ENCODE measurements around the gene POLR2J2.
"Not testable (repeated sequence)": the region's sequence is repeated elsewhere in the genome, so short reads cannot be mapped to it uniquely, and the experiment has no call there.

DNA sequence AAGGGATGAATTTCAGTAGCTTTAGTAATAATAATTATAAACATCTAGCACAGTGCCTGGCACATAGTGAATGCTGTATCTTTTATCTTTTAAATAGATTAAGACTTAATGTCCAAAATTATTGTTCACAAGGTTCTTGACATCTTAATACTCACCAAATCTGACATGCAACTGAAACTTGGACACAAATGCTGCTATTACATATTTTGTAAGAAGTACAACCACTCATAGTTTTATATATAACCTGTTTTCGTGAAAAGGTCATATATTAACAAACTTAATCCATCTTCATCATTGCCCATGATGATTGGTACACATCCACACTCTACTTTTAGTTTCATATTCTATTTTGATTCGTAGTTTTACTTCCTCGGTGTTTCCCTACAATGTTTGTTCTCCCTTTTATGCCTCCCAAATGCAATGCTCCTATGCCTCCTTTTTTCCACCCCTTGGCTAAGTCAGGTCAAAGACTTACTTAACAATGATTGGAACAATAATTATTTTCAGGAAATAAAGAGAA is 23.6 kb upstream of the POLR2J2 start:
- TF ChIP-seq POLR2AphosphoS5, POLR2A (IDR thresholded peaks at IDR 0.05; ENCODE audit: low read depth, low read length): not testable (repeated sequence)
